ENCODE results near the gene STK32A. TPM values are rescaled to one million over a fixed set of nuclear protein-coding genes. Genes with fewer than 3 reads are reported as not detected.
A peak's percentile ranks its signal among the peaks of the same experiment; 100 is the strongest.
"Not testable (repeated sequence)": the region's sequence is repeated elsewhere in the genome, so short reads cannot be mapped to it uniquely, and the experiment has no call there.

The STK32A gene
- total RNA-seq, 1 donor from 2014 or later = 1.1 TPM

DNA sequence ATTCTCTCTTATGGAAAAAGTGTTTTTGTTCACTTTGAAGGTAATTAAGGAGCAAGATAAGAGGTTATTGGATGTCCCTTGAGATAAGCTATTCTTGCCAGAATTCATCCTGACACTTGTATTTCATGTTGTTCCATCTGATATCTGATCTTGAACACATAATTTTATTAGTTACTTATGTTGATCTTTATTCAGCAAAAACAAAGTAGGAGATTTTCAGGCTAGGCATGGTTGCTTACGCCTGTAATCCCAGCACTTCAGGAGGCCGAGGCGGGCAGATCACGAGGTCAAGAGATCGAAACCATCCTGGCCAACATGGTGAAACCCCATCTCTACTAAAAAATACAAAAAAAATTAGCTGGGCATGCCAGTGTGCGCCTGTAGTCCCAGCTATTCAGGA, 8.4 kb downstream of the STK32A start:
- DNase-seq (ENCODE audit: missing footprints); intact Hi-C loops (cut with DNase I); ATAC-seq: not testable (repeated sequence)

DNA sequence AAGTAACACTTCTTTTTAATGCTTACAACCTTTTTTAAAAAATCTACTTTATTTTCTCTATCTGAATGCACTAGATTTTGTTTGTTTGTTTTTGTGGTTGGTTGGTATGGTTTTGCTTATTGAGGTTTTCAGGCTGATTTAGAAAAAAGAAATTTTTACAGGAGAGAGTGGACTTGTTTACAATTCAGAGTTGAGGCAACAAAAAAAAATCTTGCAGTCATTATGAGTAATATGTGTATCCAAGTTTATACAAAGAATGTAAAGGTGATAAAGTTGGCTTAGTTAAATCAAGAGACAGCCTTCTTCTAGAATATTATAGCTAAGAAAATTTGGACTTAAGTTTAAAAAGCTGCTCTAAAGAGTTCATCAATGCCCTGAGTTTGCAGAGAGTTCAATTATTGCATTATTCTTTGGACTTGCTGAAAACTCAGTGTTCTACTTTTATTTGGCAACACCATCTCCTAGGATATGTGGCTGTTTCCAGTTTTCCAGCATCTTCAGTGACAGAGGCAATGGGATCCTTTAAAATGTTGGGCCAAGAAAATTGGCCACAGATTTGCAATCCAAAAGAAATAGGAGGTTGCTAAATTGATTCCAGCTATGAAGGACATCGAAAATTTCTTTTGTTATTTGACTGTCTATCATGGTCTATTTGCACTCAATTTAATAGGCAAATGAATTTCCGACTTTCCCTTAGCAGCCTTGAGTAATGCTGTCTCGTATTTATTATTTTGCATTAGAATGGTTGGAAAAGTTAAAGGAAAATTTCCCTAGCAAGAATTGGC, 10.7 kb downstream of the STK32A start:
- DNase-seq (ENCODE audit: missing footprints) (no peak), ATAC-seq (peak; percentile 74)
- intact Hi-C loops (cut with DNase I) = no loop called here

DNA sequence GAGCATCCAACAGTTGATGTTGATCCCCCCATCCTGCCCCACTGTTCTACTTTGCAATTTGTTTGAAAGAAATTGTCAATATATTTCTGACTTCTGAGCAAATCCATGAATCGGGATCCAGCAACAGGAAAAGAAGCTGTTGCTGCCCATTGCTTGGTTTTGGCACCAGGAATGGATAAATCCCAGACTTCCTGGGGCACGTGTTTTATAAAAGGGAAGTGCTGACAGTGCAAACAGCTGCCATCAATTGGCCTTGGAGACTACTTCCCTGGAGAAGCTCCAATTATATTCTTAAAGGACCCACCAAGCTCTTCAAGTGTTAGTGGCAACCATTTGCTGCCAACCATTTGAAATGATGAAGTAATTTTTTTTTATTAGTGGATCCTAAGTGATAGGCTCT, 13.7 kb downstream of the STK32A start:
- DNase-seq (ENCODE audit: missing footprints) (no peak), ATAC-seq (peak; percentile 59)
- intact Hi-C loops (cut with DNase I) = no loop called here

DNA sequence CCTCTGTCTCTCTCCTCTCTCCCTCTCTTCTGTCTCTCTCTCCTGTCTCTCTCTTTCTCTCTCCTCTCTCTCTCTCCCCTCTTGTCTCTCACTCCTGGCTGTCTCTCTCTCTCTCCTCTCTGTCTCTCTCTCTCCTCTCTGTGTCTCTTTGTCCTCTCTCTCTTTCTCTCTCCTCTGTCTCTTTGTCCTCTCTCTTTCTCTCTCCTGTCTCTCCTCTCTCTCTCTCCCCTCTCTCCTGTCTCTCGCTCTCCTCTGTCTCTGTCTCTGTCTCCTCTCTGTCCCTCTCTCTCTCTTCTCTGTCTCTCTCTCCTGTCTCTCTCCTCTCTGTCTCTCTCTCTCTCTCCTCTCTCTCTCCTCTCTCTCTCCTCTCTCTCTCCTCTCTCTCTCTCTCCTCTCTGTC, 25.0 kb downstream of the STK32A start:
- DNase-seq (ENCODE audit: missing footprints) (no peak), ATAC-seq (no peak)
- intact Hi-C loops (cut with DNase I) = no loop called here

DNA sequence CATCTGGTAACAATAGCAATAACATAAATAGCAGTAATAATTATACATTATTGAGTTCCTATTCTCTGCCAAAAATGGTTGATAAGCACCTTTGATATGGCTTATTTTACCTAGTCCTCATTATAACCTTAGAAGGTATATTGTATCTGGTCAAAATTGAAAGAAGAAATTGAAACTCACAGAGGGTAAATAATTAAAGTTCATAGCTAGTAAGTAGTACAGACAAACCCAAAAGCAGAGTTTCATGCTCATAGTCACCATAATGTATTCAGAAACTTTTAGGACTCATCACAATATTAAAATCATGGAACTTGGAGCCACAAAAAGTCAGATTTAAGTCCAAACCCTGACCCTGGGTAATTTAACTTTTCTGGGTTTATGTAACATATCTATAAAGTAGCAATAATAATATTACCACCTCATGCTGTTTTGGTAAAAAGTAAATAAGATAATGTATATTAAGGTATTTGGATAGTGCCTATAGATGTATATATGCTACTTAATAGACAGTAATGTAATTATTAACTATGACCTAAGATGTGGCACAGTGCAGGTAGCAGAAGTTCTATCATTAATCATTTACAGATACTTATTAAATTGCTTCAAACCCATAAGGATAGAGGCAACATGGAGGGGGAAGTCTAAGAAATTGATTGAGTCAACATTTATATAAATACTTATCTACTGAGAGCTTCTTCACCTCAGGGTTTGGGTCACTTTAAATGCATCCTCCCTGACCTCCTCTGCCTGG, 32.4 kb downstream of the STK32A start:
- no peak for ATAC-seq
- intact Hi-C loops (cut with DNase I) = no loop called here

DNA sequence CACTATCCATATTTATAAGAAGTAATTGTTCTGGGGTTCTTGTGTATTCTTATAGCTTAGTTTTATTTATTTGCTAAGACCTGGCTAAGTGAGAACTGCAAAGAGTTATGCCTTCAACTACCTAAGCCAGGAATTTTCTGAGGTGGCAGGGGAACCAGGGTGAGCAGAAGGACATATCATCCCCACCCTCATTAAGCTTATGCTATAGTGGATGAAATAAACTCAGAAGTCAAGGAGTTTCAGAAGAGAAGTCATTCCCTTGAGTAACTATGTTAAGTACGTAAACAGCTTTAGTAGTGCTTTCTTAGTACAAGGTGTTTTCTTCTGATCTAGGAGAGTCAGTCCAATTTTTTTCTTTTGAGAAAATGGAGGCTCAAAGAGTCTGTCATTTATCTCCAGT, 41.7 kb downstream of the STK32A start:
- intact Hi-C loops (cut with DNase I) = no loop called here
- DNase-seq (ENCODE audit: missing footprints) = no peak
- no peak for ATAC-seq

More for the DNA sequence above, 32.4 kb downstream of the STK32A start:
- no peak for DNase-seq (ENCODE audit: missing footprints)

DNA sequence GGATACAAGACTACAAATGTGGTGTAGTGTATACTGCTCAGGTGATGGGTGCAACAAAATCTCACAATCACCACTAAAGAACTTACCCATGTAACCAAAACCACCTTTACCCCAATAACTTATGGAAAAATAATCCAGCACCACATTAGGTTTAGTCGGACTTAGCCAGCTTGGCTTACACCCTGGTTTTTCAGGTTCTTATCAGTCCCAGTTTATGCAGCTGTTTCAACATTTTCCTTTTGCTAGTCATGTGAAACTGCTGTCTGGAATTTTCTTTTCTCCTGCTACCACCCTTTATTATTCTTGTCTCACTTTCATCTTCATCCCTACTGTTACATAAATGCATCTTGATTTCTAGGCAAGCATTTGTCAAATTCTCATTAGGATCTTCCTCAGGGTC, 51.5 kb downstream of the STK32A start:
- DNase-seq (ENCODE audit: missing footprints) (no peak), ATAC-seq (no peak)
- intact Hi-C loops (cut with DNase I) = no loop called here

DNA sequence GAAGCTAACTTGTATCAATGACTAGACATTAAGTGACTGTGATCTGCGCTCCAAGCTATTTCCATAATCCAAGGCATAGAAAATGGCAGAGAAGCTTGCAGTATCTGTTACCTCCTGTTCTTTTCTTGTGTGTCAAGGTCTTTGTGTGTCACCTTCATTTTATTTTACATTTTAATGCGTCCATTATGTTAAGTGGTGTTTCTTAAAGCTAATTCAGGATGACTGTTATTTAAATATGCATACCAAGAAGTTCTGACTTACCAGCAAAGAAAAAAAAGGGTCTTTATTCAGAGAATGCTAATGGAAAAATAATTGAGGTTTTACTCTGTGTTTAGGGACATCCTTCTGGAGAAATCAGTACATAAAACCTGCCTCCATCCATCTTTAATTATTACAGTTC, 52.3 kb downstream of the STK32A start:
- ATAC-seq = no peak
- no peak for DNase-seq (ENCODE audit: missing footprints)
- intact Hi-C loops (cut with DNase I) = no loop called here

DNA sequence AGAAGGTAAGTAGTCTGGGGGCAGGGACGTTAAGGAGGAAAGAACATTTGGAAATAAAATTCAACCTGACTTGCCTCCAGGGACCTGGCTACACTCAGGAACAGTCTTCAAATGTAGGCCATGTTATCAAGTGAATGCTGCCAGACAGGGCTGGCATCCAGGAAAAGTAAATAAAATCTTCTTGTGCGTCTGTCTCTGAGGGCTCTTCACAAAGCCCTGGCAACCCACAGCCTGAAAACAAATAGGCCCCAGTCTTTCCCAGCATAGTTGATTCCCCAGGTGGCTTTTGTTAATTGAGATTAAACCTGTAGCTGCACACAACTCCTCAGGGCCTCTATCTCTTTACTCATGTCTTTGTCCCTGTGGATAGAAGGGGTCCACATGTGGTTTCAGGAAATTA, 55.4 kb downstream of the STK32A start:
- intact Hi-C loops (cut with DNase I) = no loop called here
- DNase-seq (ENCODE audit: missing footprints) = no peak
- ATAC-seq = peak; percentile 97

DNA sequence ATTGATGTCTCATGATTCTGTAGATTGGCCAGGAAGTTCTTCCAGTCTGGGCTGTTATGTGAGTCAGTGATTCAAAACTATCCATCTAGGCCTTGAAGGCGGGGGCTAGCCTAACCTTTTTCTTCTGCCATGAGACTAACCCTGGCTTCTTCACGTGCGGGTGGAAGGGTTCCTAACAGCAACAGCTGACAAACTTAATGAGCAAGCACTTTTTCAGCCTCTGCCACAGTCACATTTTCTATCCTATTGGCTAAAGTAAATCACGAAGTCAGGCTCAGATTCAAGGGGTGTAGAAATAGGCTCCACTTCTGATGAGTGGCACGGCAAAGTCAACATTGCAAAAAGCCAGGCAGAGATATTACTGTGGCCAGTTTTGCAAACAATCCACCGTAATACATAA, 68.4 kb downstream of the STK32A start:
- DNase-seq (ENCODE audit: missing footprints) (no peak), ATAC-seq (no peak)
- intact Hi-C loops (cut with DNase I) = no loop called here

DNA sequence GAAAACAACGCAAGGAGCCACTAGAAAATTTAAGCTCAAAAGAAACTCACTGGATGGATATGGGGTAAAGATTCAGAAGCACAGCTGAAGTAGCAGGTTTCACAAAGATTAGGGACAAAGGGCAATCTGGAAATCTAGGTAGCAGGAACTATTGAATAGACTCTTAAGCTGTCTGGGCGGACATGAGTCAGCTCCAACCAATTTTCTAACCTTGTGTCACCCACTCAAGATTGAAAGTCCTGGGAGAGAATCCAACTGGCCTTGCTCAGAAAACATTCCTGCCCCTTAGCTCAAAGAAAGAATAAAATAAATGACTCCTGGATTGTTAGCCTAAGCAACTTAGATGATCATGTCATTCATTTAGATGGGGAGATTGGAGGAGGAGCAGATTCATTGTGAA, 69.2 kb downstream of the STK32A start:
- intact Hi-C loops (cut with DNase I) = no loop called here
- DNase-seq (ENCODE audit: missing footprints) (no peak), ATAC-seq (no peak)

DNA sequence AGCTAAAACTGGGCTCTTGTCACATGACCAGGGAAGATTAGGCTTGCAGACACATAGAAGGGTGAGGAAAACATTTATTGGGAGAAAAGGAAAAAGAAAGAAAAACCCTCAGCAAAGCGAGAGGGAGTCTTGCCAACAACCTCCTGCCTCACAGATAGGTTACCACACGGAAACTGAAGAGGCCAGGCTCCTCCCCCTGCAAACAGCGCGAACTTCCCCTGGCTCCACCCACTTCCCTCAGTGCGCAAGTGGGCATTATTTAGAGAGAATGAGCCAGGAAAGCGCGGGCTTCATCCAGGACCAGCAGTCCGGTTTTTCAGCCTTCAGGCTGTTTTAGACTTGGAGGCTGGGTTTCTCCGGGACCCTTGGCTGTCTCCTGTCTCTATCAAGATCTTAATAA, 70.3 kb downstream of the STK32A start:
- ATAC-seq (no peak), DNase-seq (ENCODE audit: missing footprints) (no peak)
- intact Hi-C loops (cut with DNase I) = no loop called here

DNA sequence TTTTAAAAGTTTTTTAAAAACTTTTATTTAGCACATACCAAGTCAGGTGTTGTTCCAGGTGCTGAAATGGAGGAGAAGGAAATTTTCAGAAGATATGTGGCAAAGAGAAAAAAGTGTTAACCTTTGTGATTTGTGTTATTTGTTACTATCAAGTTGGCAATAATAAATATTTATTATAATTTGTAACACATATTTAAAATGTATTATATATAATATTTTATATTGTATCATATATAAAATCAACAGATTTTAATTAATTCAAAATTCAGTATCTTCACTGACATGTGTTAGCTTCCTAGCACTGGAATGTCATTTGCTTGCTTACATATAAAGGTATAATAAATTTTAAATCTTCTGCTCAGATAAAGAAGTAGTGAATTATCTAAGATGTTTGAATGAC, 71.5 kb downstream of the STK32A start:
- ATAC-seq (no peak), DNase-seq (ENCODE audit: missing footprints) (no peak)
- intact Hi-C loops (cut with DNase I) = no loop called here

DNA sequence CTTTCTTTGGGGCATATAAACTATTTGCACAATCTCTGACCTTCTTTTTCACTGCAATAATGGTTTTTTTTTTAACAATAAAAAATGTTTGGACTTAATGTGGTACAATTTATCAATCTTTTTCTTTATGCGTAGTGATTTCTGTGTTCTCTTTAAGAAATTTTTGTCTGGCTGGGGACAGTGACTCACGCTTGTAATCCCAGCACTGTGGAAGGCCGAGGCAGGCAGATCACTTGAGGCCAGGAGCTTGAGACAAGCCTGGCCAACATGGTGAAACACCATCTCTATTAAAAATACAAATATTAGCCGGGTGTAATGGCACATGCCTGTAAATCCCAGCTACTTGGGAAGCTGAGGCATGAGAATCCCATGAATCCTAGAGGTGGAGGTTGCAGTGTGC, 72.3 kb downstream of the STK32A start:
- DNase-seq (ENCODE audit: missing footprints) (no peak), ATAC-seq (no peak)
- intact Hi-C loops (cut with DNase I) = no loop called here

DNA sequence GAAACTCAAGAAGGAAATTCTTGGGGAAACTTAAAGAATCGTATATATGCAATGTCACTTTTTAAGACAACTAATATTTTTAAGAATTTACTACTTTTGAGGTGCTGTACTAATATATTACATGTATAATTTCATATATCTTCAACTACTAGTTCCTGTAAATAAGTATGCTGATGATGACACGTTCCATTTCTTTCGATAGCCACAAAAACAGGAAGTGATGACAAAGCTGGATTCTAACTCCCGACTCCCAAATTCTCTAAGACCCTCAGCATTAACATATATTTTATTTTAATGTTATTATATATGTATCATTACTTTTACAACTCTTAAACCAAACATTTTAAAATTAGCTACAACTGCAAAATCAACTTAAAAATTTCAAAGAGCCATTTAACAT, 74.8 kb downstream of the STK32A start:
- no peak for DNase-seq (ENCODE audit: missing footprints)
- intact Hi-C loops (cut with DNase I) = no loop called here
- no peak for ATAC-seq

DNA sequence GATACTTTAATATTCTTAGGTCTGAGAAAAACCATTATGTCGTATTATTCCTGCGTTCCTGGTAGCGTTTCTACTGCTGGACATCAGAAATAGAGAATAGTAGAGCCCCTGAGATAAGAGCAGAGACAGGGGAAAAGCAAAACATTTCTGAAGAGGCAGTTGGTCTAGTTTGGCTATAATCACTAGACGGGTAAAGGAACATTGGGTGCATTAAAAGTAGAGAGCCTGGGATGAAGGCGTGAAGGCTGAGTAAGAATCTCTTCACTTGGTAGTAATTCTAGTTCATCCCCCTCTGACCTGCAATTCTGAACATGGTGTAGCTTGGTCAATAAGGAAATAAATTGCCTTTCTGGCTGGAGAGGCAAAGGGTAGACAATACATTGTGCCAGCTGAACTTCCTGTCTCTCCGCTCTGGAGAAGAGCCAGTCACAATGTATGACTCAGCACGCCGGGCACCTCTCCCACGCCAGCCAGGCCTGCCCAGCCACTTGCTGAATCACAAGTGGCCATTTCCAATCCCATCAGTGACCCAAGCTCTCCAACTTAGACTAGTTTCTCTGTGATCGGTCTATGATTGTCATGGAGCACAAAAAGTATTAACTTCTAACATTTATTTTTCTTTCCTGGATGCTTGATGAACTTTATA, 75.4 kb downstream of the STK32A start:
- peak; percentile 48 for ATAC-seq
- DNase-seq (ENCODE audit: missing footprints) = peak; percentile 73
- intact Hi-C loops (cut with DNase I) = no loop called here

DNA sequence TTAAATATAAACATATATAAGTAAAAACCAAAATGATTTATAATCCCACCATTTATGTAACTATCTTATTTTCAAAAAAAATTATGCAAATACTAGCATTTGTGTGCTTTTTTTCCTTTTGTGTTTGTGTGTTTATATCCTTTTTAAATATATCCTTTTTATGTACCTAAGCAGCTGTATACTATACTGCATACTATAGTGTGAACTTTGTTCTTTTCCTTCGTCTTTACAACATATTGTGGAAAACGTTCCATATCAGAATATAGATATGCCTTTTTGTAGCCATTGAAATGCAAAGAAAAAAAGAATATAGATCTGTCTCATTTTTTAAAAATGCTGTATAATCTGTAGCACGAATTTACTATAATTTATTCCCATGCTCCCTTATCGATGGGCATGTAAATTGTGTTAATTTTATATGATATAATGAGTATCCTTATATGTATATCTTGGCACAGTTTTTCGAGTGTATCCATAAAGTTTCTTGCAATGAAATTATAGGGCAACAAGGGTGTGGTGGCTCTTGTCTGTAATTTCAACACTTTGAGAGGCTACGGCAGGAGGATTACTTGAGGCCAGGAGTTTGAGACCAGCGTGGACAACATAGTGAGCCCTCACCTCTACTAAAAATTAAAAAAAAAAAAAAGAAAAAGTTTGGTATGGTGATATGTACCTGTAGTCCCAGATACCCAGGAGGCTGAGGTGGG, 83.3 kb downstream of the STK32A start:
- no peak for ATAC-seq
- DNase-seq (ENCODE audit: missing footprints) = no peak
- intact Hi-C loops (cut with DNase I) = no loop called here

DNA sequence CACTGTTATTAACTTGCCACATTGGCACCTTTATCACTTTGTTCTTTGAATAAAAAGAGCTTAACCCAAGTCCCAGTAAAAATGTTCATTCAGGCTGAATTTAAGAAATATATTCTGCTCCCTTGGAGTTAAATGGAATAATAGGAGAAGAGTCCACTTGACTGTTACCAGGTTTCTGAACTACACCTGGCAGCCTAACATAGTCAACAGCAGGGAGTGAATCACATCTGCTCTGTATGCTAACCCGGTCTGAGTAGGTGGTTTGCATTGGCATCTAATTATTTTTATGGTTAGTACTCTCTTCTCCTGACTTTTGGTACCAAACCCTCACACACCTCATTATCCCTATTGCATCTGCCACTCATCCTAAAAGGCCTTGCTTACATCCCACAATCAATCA, 86.7 kb downstream of the STK32A start:
- DNase-seq (ENCODE audit: missing footprints) = no peak
- ATAC-seq = no peak
- intact Hi-C loops (cut with DNase I) = no loop called here

DNA sequence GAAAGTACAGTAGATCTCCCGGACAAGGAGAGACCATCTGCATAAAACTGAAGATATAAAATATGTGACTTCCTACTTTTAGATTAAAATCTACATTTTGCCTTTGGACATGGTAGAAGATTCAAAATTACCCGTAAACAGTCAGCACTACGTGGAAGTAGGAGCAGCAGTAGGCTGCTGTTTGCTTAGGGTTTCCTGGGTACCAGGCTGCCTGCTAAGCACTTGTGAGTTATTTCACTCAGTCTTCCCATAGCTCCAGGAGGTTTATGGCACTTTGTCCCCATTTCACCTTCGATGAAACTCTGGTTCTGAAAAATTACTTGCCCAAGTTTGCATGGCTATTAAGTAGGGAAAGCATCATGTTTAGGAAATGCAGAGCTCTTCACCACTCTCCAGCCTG, 92.6 kb downstream of the STK32A start:
- no peak for ATAC-seq
- intact Hi-C loops (cut with DNase I) = no loop called here
- no peak for DNase-seq (ENCODE audit: missing footprints)

All from Right ventricle myocardium inferior (tissue), 1 donor.